H1 (cell line): ENCODE results near the gene PRELID1. TPM values are rescaled to one million over a fixed set of nuclear protein-coding genes. Genes with fewer than 3 reads are reported as not detected.

Experiments used
- CTCF ChIA-PET: fragments of 300-600 bp; sonication (Branson Sonifier 250); formaldehyde crosslinking; loops from one replicate; lab custom pipeline; 2021; ENCODE audit not compliant: partially characterized antibody; lab: Charles Lee
- POLR2A ChIA-PET: fragments of 300-600 bp; sonication (Branson Sonifier 250); formaldehyde crosslinking; loops from one replicate; lab custom pipeline; 2021; ENCODE audit warnings: inconsistent platforms; ENCODE audit not compliant: partially characterized antibody; lab: Charles Lee
- DNase-seq, 2 experiments: peaks; one replicate each; pipeline versions ENCODE4 v3.0.0 to v3.0.0-alpha.2; 2010 to 2022; ENCODE audit warnings: low spot score in 2 of 2, low read depth in 1 of 2, mixed read lengths in 1 of 2
- FAIRE-seq: peaks from 2 replicates; lab custom pipeline; 2011; peaks lifted over from hg19 to GRCh38; lab: Jason Lieb, UNC
- H2AFZ ChIP-seq: 2 replicates; pipeline ENCODE4 v1.8.1; 2012; ENCODE audit warnings: low read length, inconsistent platforms
- H2AK5ac ChIP-seq: 2 replicates; pipeline ENCODE4 v1.6.1; 2013; ENCODE audit warnings: low read depth, low read length
- H2BK120ac ChIP-seq: replicated peaks from 2 replicates; pipeline ENCODE3; 2013; ENCODE audit warnings: low read depth, low read length, inconsistent platforms
- H2BK12ac ChIP-seq: 2 replicates; pipeline ENCODE4 v1.6.1; 2013; ENCODE audit warnings: low read depth, low read length
- H2BK15ac ChIP-seq: 2 replicates; pipeline ENCODE4 v1.6.1; 2013; ENCODE audit warnings: low read length
- H2BK20ac ChIP-seq: 2 replicates; pipeline ENCODE4 v1.6.1; 2013; ENCODE audit warnings: low read length
- H2BK5ac ChIP-seq: 2 replicates; pipeline ENCODE4 v1.6.1; 2013; ENCODE audit warnings: low read depth, low read length
- H3K14ac ChIP-seq: 2 replicates; pipeline ENCODE4 v1.6.1; 2013; ENCODE audit warnings: inconsistent platforms; ENCODE audit not compliant: insufficient read length
- H3K18ac ChIP-seq: 2 replicates; pipeline ENCODE4 v1.6.1; 2013; ENCODE audit warnings: low read length; ENCODE audit errors: extremely low read depth
- H3K23ac ChIP-seq: 2 replicates; pipeline ENCODE4 v1.6.1; 2013; ENCODE audit warnings: inconsistent platforms; ENCODE audit not compliant: insufficient read length
- H3K23me2 ChIP-seq: 2 replicates; pipeline ENCODE4 v1.6.1; 2013; ENCODE audit warnings: low read depth, low read length
- H3K27ac ChIP-seq: 2 replicates; pipeline ENCODE4 v1.6.1; 2011; ENCODE audit warnings: low read depth, low read length, inconsistent platforms
- H3K27me3 ChIP-seq, 4 experiments: replicated peaks in 1 of 4; 1 replicate in 1 of 4; 2 replicates in 3 of 4; pipeline versions ENCODE4 v1.6.1 to v1.8.1; 2011 to 2013; ENCODE audit warnings: low read length in 3 of 4, mild to moderate bottlenecking in 3 of 4, inconsistent platforms in 2 of 4, mixed read lengths in 2 of 4, moderate library complexity in 1 of 4; ENCODE audit not compliant: control insufficient read depth in 3 of 4, insufficient read depth in 3 of 4; ENCODE audit errors: extremely low read depth in 1 of 4
- H3K36me3 ChIP-seq, 4 experiments: 2 replicates each; pipeline versions ENCODE4 v1.6.1 to v1.8.1; 2011 to 2013; ENCODE audit warnings: mild to moderate bottlenecking in 4 of 4, low read length in 3 of 4, moderate library complexity in 2 of 4, control low read depth in 1 of 4, inconsistent platforms in 1 of 4; ENCODE audit not compliant: insufficient read depth in 4 of 4, control insufficient read depth in 2 of 4
- H3K4ac ChIP-seq: replicated peaks from 2 replicates; pipeline ENCODE3; 2013; ENCODE audit warnings: low read length, low read depth, mixed read lengths, inconsistent platforms; ENCODE audit not compliant: insufficient read length
- H3K4me1 ChIP-seq, 4 experiments: replicated peaks in 1 of 4; 1 replicate in 1 of 4; 2 replicates in 3 of 4; pipeline versions ENCODE4 v1.6.1 to v1.8.1; 2011 to 2013; ENCODE audit warnings: low read length in 3 of 4, inconsistent platforms in 2 of 4, mixed read lengths in 1 of 4; ENCODE audit not compliant: insufficient read depth in 4 of 4, control insufficient read depth in 3 of 4
- H3K4me2 ChIP-seq, 2 experiments: 2 replicates each; pipeline versions ENCODE4 v1.6.1 to v1.8.1; 2011 to 2013; ENCODE audit warnings: low read depth in 2 of 2, low read length in 2 of 2, control low read depth in 1 of 2, inconsistent platforms in 1 of 2, mild to moderate bottlenecking in 1 of 2; ENCODE audit not compliant: insufficient read depth in 1 of 2
- H3K4me3 ChIP-seq, 4 experiments: fragments of 200-600, 300-600 bp in 1 of 4; sonication (generic), shearing (Covaris generic), sonication (Bioruptor Twin) in 1 of 4; 2 replicates each; pipeline versions ENCODE4 v1.5.1 to v1.8.1; 2011 to 2016; ENCODE audit warnings: low read length in 4 of 4, low read depth in 3 of 4, control low read depth in 2 of 4, inconsistent platforms in 2 of 4, mild to moderate bottlenecking in 2 of 4, mixed read lengths in 1 of 4, moderate library complexity in 1 of 4; ENCODE audit not compliant: insufficient read depth in 2 of 4; ENCODE audit errors: extremely low read depth in 1 of 4
- H3K56ac ChIP-seq: replicated peaks from 2 replicates; pipeline ENCODE3; 2013; ENCODE audit warnings: low read depth, mild to moderate bottlenecking, mixed read lengths, low read length, inconsistent platforms; ENCODE audit not compliant: insufficient read length
- H3K79me1 ChIP-seq: 2 replicates; pipeline ENCODE4 v1.6.1; 2013; ENCODE audit warnings: low read depth, low read length, control low read depth
- H3K79me2 ChIP-seq, 2 experiments: 2 replicates each; pipeline versions ENCODE4 v1.6.1 to v1.8.1; 2012 to 2013; ENCODE audit warnings: low read length in 2 of 2, mild to moderate bottlenecking in 2 of 2, inconsistent platforms in 1 of 2; ENCODE audit not compliant: insufficient read depth in 2 of 2, control insufficient read depth in 1 of 2
- H3K9ac ChIP-seq, 4 experiments: replicated peaks in 1 of 4; 1 replicate in 1 of 4; 2 replicates in 3 of 4; pipeline versions ENCODE4 v1.6.1 to v1.8.1; 2011 to 2013; ENCODE audit warnings: low read depth in 3 of 4, low read length in 3 of 4, control low read depth in 2 of 4, mild to moderate bottlenecking in 2 of 4, moderate library complexity in 2 of 4, inconsistent platforms in 1 of 4; ENCODE audit errors: extremely low read depth in 1 of 4
- H3K9me3 ChIP-seq, 2 experiments: 2 replicates each; pipeline versions ENCODE4 v1.6.1 to v1.8.1; 2012 to 2013; ENCODE audit warnings: mild to moderate bottlenecking in 2 of 2, moderate library complexity in 2 of 2, control low read depth in 1 of 2, inconsistent platforms in 1 of 2, low read depth in 1 of 2, low read length in 1 of 2, mixed read lengths in 1 of 2; ENCODE audit not compliant: insufficient read depth in 2 of 2
- H4K20me1 ChIP-seq, 2 experiments: replicated peaks in 1 of 2; 2 replicates each; pipeline versions ENCODE3 to v1.8.1; 2011 to 2013; ENCODE audit warnings: inconsistent platforms in 2 of 2, low read length in 2 of 2, mild to moderate bottlenecking in 1 of 2; ENCODE audit not compliant: insufficient read depth in 2 of 2, control insufficient read depth in 1 of 2
- H4K5ac ChIP-seq: 2 replicates; pipeline ENCODE4 v1.6.1; 2013; ENCODE audit warnings: low read length, low read depth, mixed read lengths, inconsistent platforms; ENCODE audit not compliant: insufficient read length
- H4K8ac ChIP-seq: 2 replicates; pipeline ENCODE4 v1.8.0; 2013; ENCODE audit warnings: mild to moderate bottlenecking, moderate library complexity, low read length, inconsistent platforms; ENCODE audit not compliant: insufficient read depth; ENCODE audit errors: extremely low read depth
- H4K91ac ChIP-seq: replicated peaks from 2 replicates; pipeline ENCODE3; 2013; ENCODE audit warnings: low read length, mixed read lengths, inconsistent platforms; ENCODE audit not compliant: insufficient read length
- CBX5 ChIP-seq: fragments of 300-800, 300-1000 bp; sonication (generic); IDR thresholded peaks from 2 replicates; pipeline ENCODE4 v1.7.1; 2016; ENCODE audit warnings: antibody characterized with exemption, low read length, low read depth
- POU5F1 ChIP-seq: IDR thresholded peaks from 2 replicates; pipeline ENCODE4 v1.6.1; 2011; ENCODE audit warnings: low read depth, mild to moderate bottlenecking, low read length, moderate library complexity
- SIX5 ChIP-seq: IDR thresholded peaks from 2 replicates; pipeline ENCODE4 v1.6.1; 2011; ENCODE audit warnings: mild to moderate bottlenecking, low read depth, low read length
- YY1 ChIP-seq: IDR thresholded peaks from 2 replicates; pipeline ENCODE4 v1.6.1; 2011; ENCODE audit warnings: low read depth, mild to moderate bottlenecking, low read length
- WGBS, 2 experiments: shearing (Covaris generic) in 1 of 2; methylation state at CpG; one replicate each; pipeline versions ENCODE4 v1.1.6 to v1.1.7; 2013 to 2015; ENCODE audit warnings: low lambda C conversion rate in 2 of 2, mixed read lengths in 2 of 2, inconsistent platforms in 1 of 2, low coverage in 1 of 2, missing lambda C conversion rate in 1 of 2; ENCODE audit not compliant: insufficient replicate concordance in 2 of 2, insufficient coverage in 1 of 2, insufficient read length in 1 of 2; ENCODE audit errors: extremely low coverage in 1 of 2, missing lambda C conversion rate in 1 of 2; 5-methylcytosine and 5-hydroxymethylcytosine counted together
- polyA plus RNA-seq, 7 experiments: library from polyadenylated mRNA; depleted of rRNA in 3 of 7; stranded (reverse) in 5 of 7; unstranded in 2 of 7; fragments of >200 nt in 5 of 7; fragments of 200-250 nt in 2 of 7; gene quantifications; 1 replicate in 5 of 7; 2 replicates in 1 of 7; 4 replicates in 1 of 7; pipeline versions ENCODE4 v1.2.1 to v1.2.3, GENCODE V29; 2011 to 2013; ENCODE audit warnings: missing spikeins in 2 of 7, mixed read lengths in 2 of 7
- total RNA-seq: library from RNA; stranded (reverse); fragmentation: NEBNext Ultra II Directional; extraction: Animal tissue kit (Norgen Biotek cat#: 25700); gene quantifications from 2 replicates; pipeline ENCODE4 v1.2.1, GENCODE V29; 2021

The PRELID1 gene
- total and polyA plus RNA-seq, 2 of the 8 experiments (the other 6 are each of a cell fraction or from before 2014, with no cell fraction given): 272 to 428 TPM

- no peak overlapping the region for H4K8ac ChIP-seq
- H2AK5ac ChIP-seq: no peak overlapping the region
Measured at GRCh38 chr5:177290816-177291596, 12.6 kb upstream of the PRELID1 start.

More at GRCh38 chr5:177290816-177291596, 12.6 kb upstream of the PRELID1 start:
- Histone ChIP-seq H3K56ac (no peak overlapping the region), H2BK20ac (no peak overlapping the region), H3K27me3 (no peaks in the 10 kb centered on the region), H3K4me3 (no peak overlapping the region), H3K36me3 (peaks cover 53 to 95% (median 75%) of the 10 kb centered on the region in 4 experiments), H3K18ac (no peak overlapping the region), H2BK5ac (no peak overlapping the region), H3K79me2 (no peaks in the 10 kb centered on the region; a peak in 1 of 4 replicates), H4K5ac (no peak overlapping the region), H3K79me1 (peaks cover 2% of the 10 kb centered on the region; the same call in 1 of the 2 replicates), H2BK15ac (no peak overlapping the region), H3K27ac (no peak overlapping the region), H2BK12ac (no peak overlapping the region), H3K23ac (no peak overlapping the region), H3K4me2 (no peak overlapping the region), H2AFZ (no peak overlapping the region), H3K4ac (no peak overlapping the region), H4K20me1 (peaks cover 6 to 12% of the 10 kb centered on the region in 2 experiments), H3K23me2 (no peaks in the 10 kb centered on the region), H3K14ac (no peak overlapping the region), H2BK120ac (no peak overlapping the region), H3K9me3 (no peaks in the 10 kb centered on the region), H3K4me1 (no peaks in the 10 kb centered on the region), H4K91ac (no peak overlapping the region), H3K9ac (no peak overlapping the region)
- no peak for FAIRE-seq
- POLR2A ChIA-PET: no interaction called here
- CTCF ChIA-PET: interaction anchor here (1.5 kb wide), 1 partner anchor 19 kb away, joined by 3 read pairs; no protein-coding TSS in a partner anchor
- DNase-seq: no peak
- 96% methylated on average over 12 of the region's 12 CpGs; no CpG with 5 or more reads in 1 of the 2 experiments for WGBS, 2 experiments
- no peak for TF ChIP-seq CBX5
- TF ChIP-seq YY1: no peak
- no peak for TF ChIP-seq POU5F1
- no peak for TF ChIP-seq SIX5
